Measurements from ENCODE around the gene WASL. TPM values are rescaled to one million over a fixed set of nuclear protein-coding genes. Genes with fewer than 3 reads are reported as not detected.

The WASL gene
- total RNA-seq, 1 donor from 2014 or later: 42.7 TPM

- Mint-ChIP-seq H3K27me3 (ENCODE audit: unreplicated experiment) (peaks cover 2% of the 10 kb centered on the region), H3K27ac (ENCODE audit: unreplicated experiment) (no peak overlapping the region), H3K9me3 (ENCODE audit: unreplicated experiment) (no peaks in the 10 kb centered on the region), H3K4me1 (ENCODE audit: unreplicated experiment) (peaks cover 17% of the 10 kb centered on the region), H3K36me3 (ENCODE audit: unreplicated experiment) (no peaks in the 10 kb centered on the region), H3K4me3 (ENCODE audit: unreplicated experiment) (no peak overlapping the region)
- no peak for TF ChIP-seq CTCF (IDR thresholded peaks at IDR 0.05)
- DNase-seq (ENCODE audit: extremely low spot score, unreplicated experiment): no peak
Measured at GRCh38 chr7:123647106-123647730, 101.6 kb downstream of the WASL start.

- Mint-ChIP-seq H3K27me3 (ENCODE audit: unreplicated experiment) (no peaks in the 10 kb centered on the region), H3K36me3 (ENCODE audit: unreplicated experiment) (no peaks in the 10 kb centered on the region), H3K9me3 (ENCODE audit: unreplicated experiment) (no peaks in the 10 kb centered on the region), H3K4me1 (ENCODE audit: unreplicated experiment) (peaks cover 17% of the 10 kb centered on the region), H3K4me3 (ENCODE audit: unreplicated experiment) (no peak overlapping the region), H3K27ac (ENCODE audit: unreplicated experiment) (no peak overlapping the region)
- no peak for DNase-seq (ENCODE audit: extremely low spot score, unreplicated experiment)
- TF ChIP-seq CTCF (IDR thresholded peaks at IDR 0.05): no peak
Measured at GRCh38 chr7:123645516-123645915, 103.3 kb downstream of the WASL start.

GRCh38 chr7:123643495-123644441 lies 105.0 kb downstream of the WASL start:
- Mint-ChIP-seq H3K4me3 (ENCODE audit: unreplicated experiment) (peak overlapping the region; percentile 70), H3K27me3 (ENCODE audit: unreplicated experiment) (no peaks in the 10 kb centered on the region), H3K4me1 (ENCODE audit: unreplicated experiment) (peaks cover 17% of the 10 kb centered on the region), H3K27ac (ENCODE audit: unreplicated experiment) (peak overlapping the region; percentile 70), H3K36me3 (ENCODE audit: unreplicated experiment) (no peaks in the 10 kb centered on the region), H3K9me3 (ENCODE audit: unreplicated experiment) (no peaks in the 10 kb centered on the region)
- DNase-seq (ENCODE audit: extremely low spot score, unreplicated experiment): no peak
- no peak for TF ChIP-seq CTCF (IDR thresholded peaks at IDR 0.05)

GRCh38 chr7:123641901-123642300 lies 106.9 kb downstream of the WASL start:
- Mint-ChIP-seq H3K4me1 (ENCODE audit: unreplicated experiment) (peaks cover 17% of the 10 kb centered on the region), H3K27me3 (ENCODE audit: unreplicated experiment) (peaks cover 7% of the 10 kb centered on the region), H3K27ac (ENCODE audit: unreplicated experiment) (no peak overlapping the region), H3K4me3 (ENCODE audit: unreplicated experiment) (no peak overlapping the region), H3K9me3 (ENCODE audit: unreplicated experiment) (no peaks in the 10 kb centered on the region), H3K36me3 (ENCODE audit: unreplicated experiment) (no peaks in the 10 kb centered on the region)
- TF ChIP-seq CTCF (IDR thresholded peaks at IDR 0.05): no peak
- no peak for DNase-seq (ENCODE audit: extremely low spot score, unreplicated experiment)

- Mint-ChIP-seq H3K4me1 (ENCODE audit: unreplicated experiment) (peaks cover 17% of the 10 kb centered on the region), H3K27ac (ENCODE audit: unreplicated experiment) (no peak overlapping the region), H3K9me3 (ENCODE audit: unreplicated experiment) (no peaks in the 10 kb centered on the region), H3K27me3 (ENCODE audit: unreplicated experiment) (peaks cover 7% of the 10 kb centered on the region), H3K36me3 (ENCODE audit: unreplicated experiment) (no peaks in the 10 kb centered on the region), H3K4me3 (ENCODE audit: unreplicated experiment) (no peak overlapping the region)
- no peak for DNase-seq (ENCODE audit: extremely low spot score, unreplicated experiment)
- TF ChIP-seq CTCF (IDR thresholded peaks at IDR 0.05): no peak
Measured at GRCh38 chr7:123640583-123640982, 108.2 kb downstream of the WASL start.
